Activated CD8-positive, alpha-beta memory T cell treated with anti-CD3 and anti-CD28 coated beads for 36 hours (primary cell): ENCODE measurements around the gene PRM3. TPM values are rescaled to one million over a fixed set of nuclear protein-coding genes. Genes with fewer than 3 reads are reported as not detected.

ENCODE experiments used
- CTCF ChIA-PET: fragments of 350-600 bp; sonication (Branson Sonifier 250); formaldehyde crosslinking; loops from one replicate; lab custom pipeline; 2021; ENCODE audit warnings: antibody characterized with exemption; lab: Charles Lee
- POLR2A ChIA-PET: fragments of 350-600 bp; sonication (Branson Sonifier 250); formaldehyde crosslinking; loops from one replicate; lab custom pipeline; 2021; ENCODE audit warnings: antibody characterized with exemption; lab: Charles Lee
- total RNA-seq, 2 experiments: library from RNA; stranded (reverse); gene quantifications; one replicate each; pipeline ENCODE4 v1.2.3, GENCODE V29; 2021

PRM3 gene
- total RNA-seq, 2 experiments from 2014 or later, result not detected

- CTCF ChIA-PET, result interaction anchor here (0.6 to 8.7 kb wide), 14 partner anchors 18 to 306 kb away, joined by 3 to 85 read pairs (median 6); no protein-coding TSS in a partner anchor
- POLR2A ChIA-PET, result interaction anchor here (0.6 to 3.5 kb wide), 12 partner anchors 21 to 289 kb away, joined by 3 to 51 read pairs (median 13); no protein-coding TSS in a partner anchor
These were observed 19.2 kb downstream of the PRM3 start for GRCh38 chr16:11253995-11254912.

- POLR2A ChIA-PET, result interaction anchor here (0.6 to 3.5 kb wide), 17 partner anchors 20 to 289 kb away, joined by 3 to 51 read pairs (median 11); no protein-coding TSS in a partner anchor
These were observed 20.1 kb downstream of the PRM3 start for GRCh38 chr16:11253009-11253994.

GRCh38 chr16:11252482-11252931, 20.9 kb downstream of the PRM3 start:
- CTCF ChIA-PET, result interaction anchor here (0.9 to 8.7 kb wide), 10 partner anchors 10 to 295 kb away, joined by 3 to 85 read pairs (median 4); no protein-coding TSS in a partner anchor
- POLR2A ChIA-PET, result interaction anchor here (0.6 to 2.8 kb wide), 17 partner anchors 11 to 308 kb away, joined by 3 to 39 read pairs (median 5); partner anchors contain the start of gene CLEC16A

More at GRCh38 chr16:11253009-11253994, 20.1 kb downstream of the PRM3 start:
- CTCF ChIA-PET, result interaction anchor here (0.7 to 8.7 kb wide), 8 partner anchors 20 to 287 kb away, joined by 3 to 85 read pairs (median 4); no protein-coding TSS in a partner anchor

GRCh38 chr16:11251525-11252481, 21.6 kb downstream of the PRM3 start:
- ChIA-PET POLR2A (interaction anchor here (0.6 to 2.8 kb wide), 25 partner anchors 11 to 307 kb away, joined by 3 to 39 read pairs (median 4); partner anchors contain the start of gene CLEC16A), CTCF (interaction anchor here (0.6 to 8.7 kb wide), 13 partner anchors 10 to 294 kb away, joined by 3 to 85 read pairs (median 4); no protein-coding TSS in a partner anchor)

GRCh38 chr16:11250786-11251524, 22.5 kb downstream of the PRM3 start:
- ChIA-PET CTCF (interaction anchor here (1.0 to 8.7 kb wide), 5 partner anchors 15 to 285 kb away, joined by 3 to 85 read pairs (median 6); no protein-coding TSS in a partner anchor), POLR2A (interaction anchor here (0.6 to 2.8 kb wide), 14 partner anchors 10 to 306 kb away, joined by 3 to 39 read pairs (median 5); partner anchors contain the start of gene CLEC16A)

GRCh38 chr16:11250091-11250785, 23.2 kb downstream of the PRM3 start:
- ChIA-PET CTCF (interaction anchor here (1.0 kb wide), 1 partner anchor 286 kb away, joined by 3 read pairs; no protein-coding TSS in a partner anchor), POLR2A (interaction anchor here (0.7 to 2.8 kb wide), 3 partner anchors 26 to 285 kb away, joined by 5 to 39 read pairs (median 8); no protein-coding TSS in a partner anchor)

GRCh38 chr16:11249233-11250061, 24.0 kb downstream of the PRM3 start:
- POLR2A ChIA-PET, result interaction anchor here (1.1 kb wide), 1 partner anchor 197 kb away, joined by 5 read pairs; no protein-coding TSS in a partner anchor
- CTCF ChIA-PET, result interaction anchor here (1.0 kb wide), 1 partner anchor 285 kb away, joined by 3 read pairs; no protein-coding TSS in a partner anchor

GRCh38 chr16:11248133-11248532, 25.3 kb downstream of the PRM3 start:
- ChIA-PET CTCF (interaction anchor here (0.6 to 3.2 kb wide), 4 partner anchors 12 to 25 kb away, joined by 3 to 9 read pairs (median 3); no protein-coding TSS in a partner anchor), POLR2A (interaction anchor here (0.6 to 1.5 kb wide), 5 partner anchors 23 to 232 kb away, joined by 3 to 9 read pairs (median 4); no protein-coding TSS in a partner anchor)

- POLR2A ChIA-PET, result interaction anchor here (0.5 to 1.6 kb wide), 6 partner anchors 8 to 146 kb away, joined by 3 to 6 read pairs (median 4); no protein-coding TSS in a partner anchor
These were observed 27.4 kb downstream of the PRM3 start for GRCh38 chr16:11245988-11246387.

GRCh38 chr16:11245222-11245737, 28.1 kb downstream of the PRM3 start:
- CTCF ChIA-PET, result interaction anchor here (0.8 to 3.2 kb wide), 7 partner anchors 9 to 282 kb away, joined by 3 to 9 read pairs (median 5); partner anchors contain the start of gene SOCS1
- POLR2A ChIA-PET, result interaction anchor here (0.7 to 1.6 kb wide), 2 partner anchors 9 to 12 kb away, joined by 3 to 5 read pairs; no protein-coding TSS in a partner anchor

More at GRCh38 chr16:11245988-11246387, 27.4 kb downstream of the PRM3 start:
- CTCF ChIA-PET, result interaction anchor here (1.0 to 3.2 kb wide), 6 partner anchors 10 to 282 kb away, joined by 3 to 9 read pairs (median 5); partner anchors contain the start of gene SOCS1

- POLR2A ChIA-PET, result no interaction called here
These were observed 30.8 kb downstream of the PRM3 start for GRCh38 chr16:11242658-11243057.

GRCh38 chr16:11241480-11242204, 31.8 kb downstream of the PRM3 start:
- ChIA-PET POLR2A (interaction anchor here (1.1 kb wide), 1 partner anchor 10 kb away, joined by 3 read pairs; no protein-coding TSS in a partner anchor), CTCF (interaction anchor here (1.4 kb wide), 1 partner anchor 141 kb away, joined by 3 read pairs; no protein-coding TSS in a partner anchor)

More at GRCh38 chr16:11242658-11243057, 30.8 kb downstream of the PRM3 start:
- CTCF ChIA-PET, result interaction anchor here (1.4 kb wide), 1 partner anchor 142 kb away, joined by 3 read pairs; no protein-coding TSS in a partner anchor
